Natural killer cell (primary cell): Measurements from ENCODE around the gene RPP14. TPM values are rescaled to one million over a fixed set of nuclear protein-coding genes. Genes with fewer than 3 reads are reported as not detected.
"Not testable (repeated sequence)": the region's sequence is repeated elsewhere in the genome, so short reads cannot be mapped to it uniquely, and the experiment has no call there.

Experiments used
- ATAC-seq, 3 donors: fragments of 150-1000 bp in 2 of 3; fragments of 200-7000 bp in 1 of 3; cut with Tn5 transposase; 1 replicate in 1 of 3; 2 replicates in 2 of 3; pipeline ENCODE4 v1.10.0; 2021; ENCODE audit warnings: mild to moderate bottlenecking in 2 of 3, moderate library complexity in 2 of 3
- DNase-seq, 2 donors: peaks; one replicate each; pipeline versions ENCODE4 v3.0.0 to v3.0.0-alpha.2; 2013 to 2021; ENCODE audit warnings: mixed read lengths in 1 of 2
- H3K27ac ChIP-seq: one replicate; pipeline ENCODE4 v1.5.1; 2013; ENCODE audit warnings: mild to moderate bottlenecking, low read length
- H3K27me3 ChIP-seq: one replicate; pipeline ENCODE4 v1.6.1; 2013; ENCODE audit warnings: low read length; ENCODE audit not compliant: control insufficient read depth, insufficient read depth
- H3K36me3 ChIP-seq: one replicate; pipeline ENCODE4 v1.6.1; 2013; ENCODE audit warnings: low read length; ENCODE audit not compliant: control insufficient read depth, insufficient read depth
- H3K4me1 ChIP-seq: one replicate; pipeline ENCODE4 v1.6.1; 2013; ENCODE audit warnings: low read length; ENCODE audit not compliant: control insufficient read depth, insufficient read depth
- H3K4me3 ChIP-seq: one replicate; pipeline ENCODE4 v1.5.1; 2013; ENCODE audit warnings: low read length
- H3K9me3 ChIP-seq: one replicate; pipeline ENCODE4 v1.6.1; 2013; ENCODE audit warnings: low read length; ENCODE audit not compliant: control insufficient read depth, insufficient read depth
- H3K27ac Mint-ChIP-seq, 2 donors: one replicate each; pipeline ENCODE4 v1.8.0; 2022; ENCODE audit warnings: mild to moderate bottlenecking in 2 of 2, mixed read lengths in 2 of 2, moderate library complexity in 1 of 2
- H3K27me3 Mint-ChIP-seq, 2 donors: one replicate each; pipeline ENCODE4 v1.8.0; 2022; ENCODE audit warnings: low read depth in 2 of 2, mixed read lengths in 2 of 2
- H3K36me3 Mint-ChIP-seq: one replicate; pipeline ENCODE4 v1.8.0; 2022; ENCODE audit warnings: mixed read lengths
- H3K4me1 Mint-ChIP-seq, 2 donors: one replicate each; pipeline ENCODE4 v1.8.0; 2022; ENCODE audit warnings: mixed read lengths in 2 of 2
- H3K4me3 Mint-ChIP-seq: one replicate; pipeline ENCODE4 v1.8.0; 2022; ENCODE audit warnings: mild to moderate bottlenecking, moderate library complexity, mixed read lengths
- H3K9me3 Mint-ChIP-seq, 2 donors: one replicate each; pipeline ENCODE4 v1.8.0; 2022; ENCODE audit warnings: mixed read lengths in 2 of 2
- WGBS: methylation state at CpG from one replicate; pipeline ENCODE4 v1.1.7; 2013; ENCODE audit warnings: missing lambda C conversion rate; ENCODE audit not compliant: insufficient coverage; 5-methylcytosine and 5-hydroxymethylcytosine counted together
- intact Hi-C: fragments of 100-400 bp; cut with micrococcal nuclease; formaldehyde crosslinking; loops from one replicate; pipeline ENCODE4 v1.14.2; 2022
- total RNA-seq, 4 donors: library from RNA; stranded (reverse); fragments of 120-200 nt in 1 of 4; gene quantifications; one replicate each; pipeline versions ENCODE4 v1.2.3 to v1.2.4, GENCODE V29; 2013 to 2022
- TF ChIP-seq, protein P1 (sequence below): fragments of 200-600 bp; IDR thresholded peaks from one replicate; pipeline ENCODE4 v1.8.0; 2022; ENCODE audit warnings: antibody characterized with exemption

RPP14 gene
- total RNA-seq, 3 donors from 2014 or later (not counting 1 experiment from before 2014, with no cell fraction given) = 13.1 to 18.8 (median 17.0) TPM

DNA sequence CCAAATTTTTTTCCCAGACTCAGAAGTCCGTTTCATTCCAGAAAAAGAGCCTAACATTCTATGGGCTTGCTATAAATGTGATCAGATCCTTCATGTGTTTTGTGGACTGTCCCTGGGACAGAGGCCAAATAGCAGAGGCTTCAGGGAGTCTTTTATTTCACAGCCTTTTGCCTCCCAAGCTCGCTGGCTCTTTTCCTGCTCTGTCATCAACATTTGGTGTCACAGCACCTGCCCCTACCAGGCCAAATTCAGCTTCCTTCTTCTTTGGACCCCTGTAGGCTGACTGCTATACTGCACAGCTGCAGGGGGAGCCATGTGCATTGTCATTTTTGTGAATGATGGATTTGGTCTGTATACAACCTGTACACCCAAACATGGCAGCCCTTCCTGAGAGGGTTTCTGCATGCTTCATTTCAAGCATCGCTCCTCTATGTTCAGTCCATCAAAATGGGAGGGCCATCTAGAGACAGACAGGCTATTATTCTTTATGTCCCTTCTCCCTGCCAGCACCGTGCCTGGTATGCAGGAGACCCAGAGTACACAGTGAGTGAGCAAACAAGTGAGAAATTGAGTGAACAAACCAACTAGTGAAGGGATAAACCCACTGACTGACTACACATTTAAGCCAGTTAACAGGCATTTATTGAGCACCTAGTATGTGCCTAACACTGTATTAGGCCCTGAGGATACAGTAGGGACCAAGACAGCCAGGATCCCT is 17.9 kb upstream of the RPP14 start:
- TF ChIP-seq, protein P1, sequence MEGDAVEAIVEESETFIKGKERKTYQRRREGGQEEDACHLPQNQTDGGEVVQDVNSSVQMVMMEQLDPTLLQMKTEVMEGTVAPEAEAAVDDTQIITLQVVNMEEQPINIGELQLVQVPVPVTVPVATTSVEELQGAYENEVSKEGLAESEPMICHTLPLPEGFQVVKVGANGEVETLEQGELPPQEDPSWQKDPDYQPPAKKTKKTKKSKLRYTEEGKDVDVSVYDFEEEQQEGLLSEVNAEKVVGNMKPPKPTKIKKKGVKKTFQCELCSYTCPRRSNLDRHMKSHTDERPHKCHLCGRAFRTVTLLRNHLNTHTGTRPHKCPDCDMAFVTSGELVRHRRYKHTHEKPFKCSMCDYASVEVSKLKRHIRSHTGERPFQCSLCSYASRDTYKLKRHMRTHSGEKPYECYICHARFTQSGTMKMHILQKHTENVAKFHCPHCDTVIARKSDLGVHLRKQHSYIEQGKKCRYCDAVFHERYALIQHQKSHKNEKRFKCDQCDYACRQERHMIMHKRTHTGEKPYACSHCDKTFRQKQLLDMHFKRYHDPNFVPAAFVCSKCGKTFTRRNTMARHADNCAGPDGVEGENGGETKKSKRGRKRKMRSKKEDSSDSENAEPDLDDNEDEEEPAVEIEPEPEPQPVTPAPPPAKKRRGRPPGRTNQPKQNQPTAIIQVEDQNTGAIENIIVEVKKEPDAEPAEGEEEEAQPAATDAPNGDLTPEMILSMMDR = no peak
- Histone ChIP-seq H3K4me3 (no peak overlapping the region), H3K36me3 (no peaks in the 10 kb centered on the region), H3K4me1 (no peaks in the 10 kb centered on the region), H3K27me3 (no peaks in the 10 kb centered on the region), H3K27ac (no peak overlapping the region), H3K9me3 (no peaks in the 10 kb centered on the region)
- Mint-ChIP-seq H3K36me3 (peaks cover 7% of the 10 kb centered on the region), H3K9me3 (no peaks in the 10 kb centered on the region), H3K27ac (no peak overlapping the region), H3K27me3 (no peaks in the 10 kb centered on the region), H3K4me1 (no peaks in the 10 kb centered on the region), H3K4me3 (no peak overlapping the region)
- intact Hi-C loops = no loop called here
- 91% methylated on average over 4 of the region's 4 CpGs for WGBS
- ATAC-seq (no peak), DNase-seq (no peak)

DNA sequence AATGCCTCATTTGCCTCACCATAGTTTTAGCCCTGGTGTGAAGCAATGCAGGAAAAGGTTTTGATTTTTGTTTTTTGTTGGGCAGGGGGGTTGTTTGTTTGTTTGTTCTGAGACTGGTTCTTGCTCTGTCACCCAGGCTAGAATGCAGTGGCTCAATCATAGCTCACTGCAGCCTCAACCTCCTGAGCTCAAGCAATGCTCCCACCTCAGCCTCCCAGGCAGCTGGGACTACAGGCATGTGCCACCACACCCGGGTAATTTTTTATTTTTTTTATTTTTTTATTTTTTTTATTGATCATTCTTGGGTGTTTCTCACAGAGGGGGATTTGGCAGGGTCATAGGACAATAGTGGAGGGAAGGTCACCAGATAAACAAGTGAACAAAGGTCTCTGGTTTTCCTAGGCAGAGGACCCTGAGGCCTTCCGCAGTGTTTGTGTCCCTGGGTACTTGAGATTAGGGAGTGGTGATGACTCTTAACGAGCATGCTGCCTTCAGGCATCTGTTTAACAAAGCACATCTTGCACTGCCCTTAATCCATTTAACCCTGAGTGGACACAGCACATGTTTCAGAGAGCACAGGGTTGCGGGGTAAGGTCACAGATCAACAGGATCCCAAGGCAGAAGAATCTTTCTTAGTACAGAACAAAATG is 17.0 kb upstream of the RPP14 start:
- H3K9me3 Mint-ChIP-seq, H3K4me3 ChIP-seq, H3K4me1 Mint-ChIP-seq, H3K4me1 ChIP-seq, H3K27ac Mint-ChIP-seq, H3K27me3 ChIP-seq, intact Hi-C loops, ATAC-seq, H3K9me3 ChIP-seq, H3K36me3 Mint-ChIP-seq, DNase-seq, H3K27ac ChIP-seq, H3K4me3 Mint-ChIP-seq, H3K27me3 Mint-ChIP-seq, H3K36me3 ChIP-seq: not testable (repeated sequence)
- 100% methylated on average over 1 of the region's 4 CpGs for WGBS

DNA sequence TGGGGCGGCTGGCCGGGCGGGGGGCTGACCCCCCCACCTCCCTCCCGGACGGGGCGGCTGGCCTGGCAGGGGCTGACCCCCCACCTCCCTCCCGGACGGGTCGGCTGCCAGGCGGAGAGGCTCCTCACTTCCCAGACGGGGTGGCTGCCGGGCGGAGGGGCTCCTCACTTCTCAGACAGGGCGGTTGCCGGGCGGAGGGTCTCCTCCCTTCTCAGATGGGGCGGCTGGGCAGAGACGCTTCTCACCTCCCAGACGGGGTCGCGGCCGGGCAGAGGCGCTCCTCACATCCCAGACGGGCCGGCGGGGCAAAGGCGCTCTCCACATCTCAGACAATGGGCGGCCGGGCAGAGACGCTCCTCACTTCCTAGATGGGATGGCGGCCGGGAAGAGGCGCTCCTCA is 15.6 kb upstream of the RPP14 start:
- H3K4me1 Mint-ChIP-seq, H3K27me3 Mint-ChIP-seq, H3K27ac ChIP-seq, H3K9me3 ChIP-seq, intact Hi-C loops, H3K4me1 ChIP-seq, H3K4me3 ChIP-seq, DNase-seq, H3K36me3 ChIP-seq, H3K4me3 Mint-ChIP-seq, H3K9me3 Mint-ChIP-seq, H3K27me3 ChIP-seq, ATAC-seq, H3K27ac Mint-ChIP-seq, H3K36me3 Mint-ChIP-seq: not testable (repeated sequence)
- 98% methylated on average over 14 of the region's 33 CpGs for WGBS

DNA sequence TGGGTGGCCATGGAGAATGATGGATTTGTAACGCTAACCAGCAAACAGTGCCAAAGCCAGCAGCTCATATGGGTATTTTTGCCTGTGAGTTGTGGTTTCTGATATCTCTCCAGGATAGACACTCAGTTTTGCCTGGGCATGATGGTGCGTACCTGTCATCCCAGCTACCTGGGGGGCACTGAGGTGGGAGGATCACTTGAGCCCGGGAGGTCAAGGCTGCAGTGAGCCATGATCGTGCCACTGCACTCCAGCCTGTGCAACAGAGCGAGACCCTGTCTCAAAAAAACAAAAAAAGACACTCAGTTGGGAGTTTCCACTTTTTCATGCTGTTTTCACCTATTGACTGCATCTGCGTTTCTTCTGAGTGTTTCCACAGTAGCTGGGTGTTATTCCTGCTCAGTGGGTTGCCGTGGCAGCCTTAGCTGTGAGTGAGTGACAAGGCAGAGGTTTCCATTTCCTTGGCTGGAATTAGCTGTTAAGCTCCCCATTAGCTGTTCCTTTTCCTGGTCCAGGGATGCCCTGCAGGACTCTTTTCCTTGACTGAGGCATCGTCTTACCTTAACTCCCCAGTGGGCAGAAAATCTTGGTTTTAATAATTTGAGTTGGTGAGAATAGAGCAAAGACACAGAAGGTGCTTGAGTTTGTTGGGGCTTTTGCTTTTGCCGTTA is 14.2 kb upstream of the RPP14 start:
- DNase-seq (no peak), ATAC-seq (no peak)
- H3K27ac Mint-ChIP-seq = no peak overlapping the region
- intact Hi-C loops = no loop called here
- peaks cover 2 to 5% of the 10 kb centered on the region in 2 donors for H3K9me3 Mint-ChIP-seq
- H3K36me3 ChIP-seq = no peaks in the 10 kb centered on the region
- 84% methylated on average over 9 of the region's 9 CpGs for WGBS
- no peaks in the 10 kb centered on the region for H3K36me3 Mint-ChIP-seq
- H3K27me3 Mint-ChIP-seq = no peaks in the 10 kb centered on the region
- H3K4me1 ChIP-seq = no peaks in the 10 kb centered on the region
- H3K4me3 ChIP-seq = no peak overlapping the region
- no peaks in the 10 kb centered on the region for H3K27me3 ChIP-seq
- TF ChIP-seq, protein P1 = no peak
- H3K4me3 Mint-ChIP-seq = no peak overlapping the region
- no peak overlapping the region for H3K27ac ChIP-seq
- H3K9me3 ChIP-seq = no peaks in the 10 kb centered on the region
- H3K4me1 Mint-ChIP-seq = no peaks in the 10 kb centered on the region
